H7 (cell line): ENCODE measurements around the gene PMM1. TPM values are rescaled to one million over a fixed set of nuclear protein-coding genes. Genes with fewer than 3 reads are reported as not detected.
"Not testable (repeated sequence)": the region's sequence is repeated elsewhere in the genome, so short reads cannot be mapped to it uniquely, and the experiment has no call there.

Experiments
- DNase-seq: peaks from one replicate; pipeline ENCODE4 v3.0.0; 2012
- H3K27me3 ChIP-seq: 2 replicates; pipeline ENCODE4 v1.6.0; 2011; ENCODE audit warnings: mild to moderate bottlenecking, low read length; ENCODE audit not compliant: control insufficient read depth, insufficient read depth
- H3K36me3 ChIP-seq: replicated peaks from 2 replicates; pipeline ENCODE4 v1.5.1; 2011; ENCODE audit warnings: low read length; ENCODE audit not compliant: control insufficient read depth, insufficient read depth
- H3K4me3 ChIP-seq: 2 replicates; pipeline ENCODE4 v1.5.1; 2011; ENCODE audit warnings: low read depth, mild to moderate bottlenecking, control low read depth, low read length, moderate library complexity; ENCODE audit not compliant: insufficient read depth
- total RNA-seq: library from RNA; depleted of rRNA; stranded (reverse); fragments of >200 nt; shearing (Covaris generic); gene quantifications from 2 replicates; pipeline ENCODE4 v1.2.3, GENCODE V29; 2014

The PMM1 gene
- total RNA-seq, 1 experiment from 2014 or later, result 5.6 TPM

DNA sequence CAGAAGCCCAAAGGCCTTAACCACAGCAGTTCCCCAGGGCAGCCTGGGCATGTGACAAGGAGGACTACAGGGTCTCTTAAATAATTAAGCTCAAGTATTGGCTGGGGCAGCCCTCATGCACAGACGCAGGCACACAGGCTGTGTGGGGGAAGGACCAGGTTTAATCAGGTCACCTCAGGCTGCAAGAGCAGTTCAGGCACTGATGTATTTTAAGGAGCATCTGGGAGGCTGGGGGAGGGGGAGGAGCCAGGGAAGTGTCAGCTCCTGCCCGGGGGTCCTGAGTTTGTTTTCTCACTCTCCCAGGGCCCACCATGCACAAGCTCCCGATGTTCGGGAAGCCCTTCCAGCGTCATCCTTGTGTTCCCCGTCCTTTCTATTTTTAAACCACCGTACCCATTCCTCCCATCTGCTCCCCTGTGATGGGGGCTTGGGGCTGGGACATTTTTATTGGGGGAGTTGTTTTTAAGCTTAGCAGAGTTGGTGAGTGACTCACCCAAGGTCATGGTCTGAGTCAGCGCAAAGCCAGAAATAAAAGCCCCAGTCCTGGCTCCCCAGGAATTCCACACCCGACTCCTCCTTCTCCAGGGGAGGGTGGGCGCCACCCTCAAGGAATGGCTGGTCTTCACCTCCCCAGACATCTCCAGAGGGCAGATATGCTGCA, 26.5 kb downstream of the PMM1 start:
- peak; percentile 64 for DNase-seq
- no peak overlapping the region for H3K4me3 ChIP-seq
- H3K27me3 ChIP-seq, result no peaks in the 10 kb centered on the region
- no peaks in the 10 kb centered on the region for H3K36me3 ChIP-seq

- DNase-seq, result no peak
- Histone ChIP-seq H3K36me3 (no peaks in the 10 kb centered on the region), H3K4me3 (no peak overlapping the region), H3K27me3 (no peaks in the 10 kb centered on the region)
Measured at GRCh38 chr22:41562461-41562860, 27.2 kb downstream of the PMM1 start.

GRCh38 chr22:41561788-41562187, 27.9 kb downstream of the PMM1 start:
- Histone ChIP-seq H3K36me3 (no peaks in the 10 kb centered on the region), H3K4me3 (no peak overlapping the region), H3K27me3 (no peaks in the 10 kb centered on the region)
- peak; percentile 63 for DNase-seq

DNA sequence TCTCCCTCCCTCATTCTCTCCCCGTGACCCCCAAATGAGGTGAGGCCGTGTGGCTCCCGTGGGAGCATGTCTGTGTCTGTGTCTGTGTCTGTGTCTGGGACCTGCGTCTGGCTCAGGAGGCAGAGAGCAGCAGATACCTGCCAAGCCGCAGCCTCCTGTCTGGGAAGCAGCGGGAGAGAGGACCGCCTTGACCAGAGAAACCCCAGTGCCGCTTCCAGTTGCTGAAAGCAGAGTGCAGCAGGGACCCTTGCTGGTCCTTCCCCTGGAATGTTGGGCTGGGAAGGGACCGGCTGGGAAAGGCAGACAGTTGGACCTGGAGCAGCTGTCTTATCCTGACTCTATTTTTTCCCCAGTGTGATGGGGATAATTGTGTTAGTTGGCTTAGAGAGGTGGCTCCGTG, 28.3 kb downstream of the PMM1 start:
- DNase-seq, result peak; percentile 79
- peak overlapping the region; percentile 28 for H3K4me3 ChIP-seq
- no peaks in the 10 kb centered on the region for H3K36me3 ChIP-seq
- H3K27me3 ChIP-seq, result no peaks in the 10 kb centered on the region

- no peaks in the 10 kb centered on the region for H3K36me3 ChIP-seq
- no peak for DNase-seq
- H3K27me3 ChIP-seq, result no peaks in the 10 kb centered on the region
- H3K4me3 ChIP-seq, result no peak overlapping the region; the same call in 1 of the 2 replicates
Measured at GRCh38 chr22:41560095-41560471, 29.6 kb downstream of the PMM1 start.

DNA sequence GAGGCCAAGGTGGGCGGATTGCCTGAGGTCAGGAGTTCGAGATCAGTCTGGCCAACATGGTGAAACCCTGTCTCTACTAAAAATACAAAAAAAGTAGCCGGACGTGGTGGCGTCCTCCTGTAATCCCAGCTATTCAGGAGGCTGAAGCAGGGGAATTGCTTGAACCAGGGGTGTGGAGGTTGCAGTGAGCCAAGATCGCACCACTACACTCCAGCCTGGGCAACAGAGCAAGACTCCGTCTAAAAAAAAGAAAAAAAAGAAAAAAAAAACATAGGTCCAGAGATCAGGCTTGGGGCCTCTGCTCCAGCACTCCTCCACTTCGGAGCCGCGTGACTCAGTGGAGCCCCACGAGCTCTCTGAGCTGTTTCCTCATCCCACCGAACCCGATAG, 31.4 kb downstream of the PMM1 start:
- not testable (repeated sequence) for DNase-seq, H3K27me3 ChIP-seq, H3K36me3 ChIP-seq, H3K4me3 ChIP-seq

DNA sequence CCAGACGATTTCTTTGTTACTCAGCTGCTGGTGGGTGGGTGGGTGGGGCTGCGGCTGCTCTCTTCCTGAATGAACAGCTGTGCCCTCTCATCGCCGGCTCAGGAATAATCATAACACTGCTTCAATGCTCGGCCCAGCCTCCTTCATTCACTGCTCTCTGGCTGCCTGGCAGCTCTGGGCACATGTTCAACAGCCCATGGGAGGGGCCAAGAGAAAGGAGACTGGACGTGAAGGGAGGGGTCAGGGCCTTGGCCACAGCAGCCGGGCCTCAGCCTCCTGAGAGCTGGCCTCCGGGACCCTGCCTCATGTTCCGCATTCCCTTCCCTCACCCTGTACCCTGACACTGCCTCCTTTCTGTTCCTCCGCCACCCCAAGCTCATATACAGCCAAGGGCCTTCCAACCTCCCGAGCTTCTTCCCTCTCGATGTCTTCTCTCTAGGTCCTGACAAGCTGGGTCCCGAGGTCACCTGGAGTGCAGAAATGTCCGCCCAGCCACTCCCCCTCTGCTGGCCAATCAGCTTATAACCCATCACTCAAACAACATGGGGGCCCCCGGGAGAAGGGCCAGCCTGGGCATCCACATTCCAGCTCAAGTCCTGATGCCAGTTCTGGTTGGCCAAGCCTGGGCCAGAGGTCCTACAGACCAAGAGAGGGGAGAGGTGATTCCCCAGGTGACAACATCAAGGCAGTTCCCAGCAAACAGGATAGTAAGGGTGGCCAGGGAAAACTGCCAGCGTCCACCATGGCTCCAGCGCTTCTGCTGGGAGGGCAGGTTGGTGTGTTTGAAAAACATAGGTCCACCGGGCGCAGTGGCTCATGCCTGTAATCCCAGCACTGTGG, 32.0 kb downstream of the PMM1 start:
- Histone ChIP-seq H3K4me3 (no peak overlapping the region), H3K36me3 (no peaks in the 10 kb centered on the region), H3K27me3 (no peaks in the 10 kb centered on the region)
- peak; percentile 84 for DNase-seq

DNA sequence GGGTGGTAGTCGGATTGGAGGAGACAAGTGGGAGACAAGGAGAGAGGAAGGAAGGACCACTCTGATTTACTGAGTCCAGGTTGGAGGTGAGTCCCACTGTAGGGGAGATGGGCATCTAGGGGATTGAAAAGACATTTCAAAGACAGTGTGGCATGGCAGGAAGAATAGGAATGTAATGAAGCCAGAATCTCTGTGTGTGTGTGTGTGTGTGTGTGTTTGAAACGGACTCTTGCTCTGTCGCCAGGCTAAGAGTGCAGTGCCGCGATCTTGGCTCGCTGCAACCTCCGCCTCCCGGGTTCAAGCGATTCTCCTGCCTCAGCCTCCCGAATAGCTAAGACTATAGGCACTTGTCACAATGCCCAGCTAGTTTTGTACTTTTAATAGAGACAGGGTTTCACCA, 33.1 kb downstream of the PMM1 start:
- no peaks in the 10 kb centered on the region for H3K27me3 ChIP-seq
- DNase-seq, result no peak
- H3K4me3 ChIP-seq, result no peak overlapping the region
- no peaks in the 10 kb centered on the region for H3K36me3 ChIP-seq

GRCh38 chr22:41555325-41555982, 34.2 kb downstream of the PMM1 start:
- H3K27me3 ChIP-seq, result no peaks in the 10 kb centered on the region
- no peak for DNase-seq
- H3K36me3 ChIP-seq, result no peaks in the 10 kb centered on the region
- H3K4me3 ChIP-seq, result no peak overlapping the region

DNA sequence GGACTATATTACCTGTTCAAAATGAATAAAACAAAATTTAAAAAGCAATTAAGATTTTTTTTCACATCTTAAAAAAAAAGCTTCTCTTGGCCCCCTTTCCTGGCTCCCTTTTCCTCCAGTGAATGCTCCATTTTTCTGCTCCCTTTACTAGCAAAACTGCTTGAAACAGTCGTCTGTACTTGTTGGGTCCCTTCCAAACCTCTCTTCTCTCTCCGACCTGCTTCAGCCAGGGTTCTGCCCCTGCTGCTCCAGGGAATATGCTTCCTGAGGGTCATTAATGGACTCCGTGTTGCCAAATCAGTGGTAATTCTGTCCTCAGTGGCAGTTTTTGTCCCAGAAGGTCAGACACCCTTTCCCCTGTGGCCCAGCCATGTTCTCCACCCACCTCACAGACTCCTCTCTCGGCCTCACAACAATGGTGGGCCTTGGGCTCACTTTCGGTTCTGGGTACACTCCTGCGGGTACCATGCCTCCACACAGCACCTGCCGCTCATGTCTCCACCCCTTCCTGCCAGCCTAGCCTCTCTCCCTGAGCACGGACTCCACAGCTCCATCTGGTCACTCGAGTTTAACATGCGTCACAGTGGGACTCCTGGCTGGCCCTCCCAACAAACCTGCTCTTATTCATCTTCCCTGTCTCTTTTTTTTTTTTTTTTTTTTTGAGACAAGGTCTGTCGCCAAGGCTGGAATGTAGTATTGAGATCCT, 37.6 kb downstream of the PMM1 start:
- H3K27me3 ChIP-seq, result no peaks in the 10 kb centered on the region
- DNase-seq, result no peak
- H3K4me3 ChIP-seq, result no peak overlapping the region
- no peaks in the 10 kb centered on the region for H3K36me3 ChIP-seq

GRCh38 chr22:41550952-41551491, 38.6 kb downstream of the PMM1 start:
- no peak overlapping the region for H3K4me3 ChIP-seq
- no peaks in the 10 kb centered on the region for H3K36me3 ChIP-seq
- DNase-seq, result no peak
- H3K27me3 ChIP-seq, result no peaks in the 10 kb centered on the region

DNA sequence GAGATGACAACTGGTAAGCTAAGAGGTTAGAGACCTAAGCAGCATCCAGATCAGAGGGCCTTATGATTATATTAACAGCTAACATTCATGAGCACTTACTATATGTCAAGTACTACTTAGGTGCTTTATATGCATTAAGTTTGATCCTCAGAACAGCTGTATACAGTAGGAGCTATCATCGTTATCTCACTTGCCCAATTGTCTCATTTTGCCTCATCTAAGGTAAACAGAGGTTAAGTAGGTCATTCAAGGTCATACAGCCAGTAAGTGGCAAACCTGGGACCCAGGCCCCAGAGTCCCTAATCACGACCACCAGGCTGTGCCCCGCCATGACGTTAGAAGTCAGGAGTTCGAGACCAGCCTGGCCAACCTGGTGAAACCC, 40.8 kb downstream of the PMM1 start:
- H3K27me3 ChIP-seq, result no peaks in the 10 kb centered on the region
- no peaks in the 10 kb centered on the region for H3K36me3 ChIP-seq
- no peak overlapping the region for H3K4me3 ChIP-seq
- DNase-seq, result no peak

- DNase-seq, result no peak
- H3K4me3 ChIP-seq, result no peak overlapping the region
- no peaks in the 10 kb centered on the region; the same call in 1 of the 2 replicates for H3K36me3 ChIP-seq
- H3K27me3 ChIP-seq, result no peaks in the 10 kb centered on the region
Measured at GRCh38 chr22:41544671-41545476, 44.8 kb downstream of the PMM1 start.
